OCI-LY3 (cell line): ENCODE data around the gene TMEM242.

Experiments used
- EZH2phosphoT487 ChIP-seq: fragments of 200-600 bp; shearing (Covaris generic); IDR thresholded peaks from 2 replicates; pipeline ENCODE4 v1.6.1; 2018; ENCODE audit warnings: antibody characterized with exemption, mixed run types, low read depth
- TF ChIP-seq, protein P1 (sequence below): fragments of 200-600, 300-600 bp; sonication (generic); IDR thresholded peaks from 2 replicates; pipeline ENCODE4 v1.5.1; 2014; ENCODE audit warnings: antibody characterized with exemption, low read length, low read depth

DNA sequence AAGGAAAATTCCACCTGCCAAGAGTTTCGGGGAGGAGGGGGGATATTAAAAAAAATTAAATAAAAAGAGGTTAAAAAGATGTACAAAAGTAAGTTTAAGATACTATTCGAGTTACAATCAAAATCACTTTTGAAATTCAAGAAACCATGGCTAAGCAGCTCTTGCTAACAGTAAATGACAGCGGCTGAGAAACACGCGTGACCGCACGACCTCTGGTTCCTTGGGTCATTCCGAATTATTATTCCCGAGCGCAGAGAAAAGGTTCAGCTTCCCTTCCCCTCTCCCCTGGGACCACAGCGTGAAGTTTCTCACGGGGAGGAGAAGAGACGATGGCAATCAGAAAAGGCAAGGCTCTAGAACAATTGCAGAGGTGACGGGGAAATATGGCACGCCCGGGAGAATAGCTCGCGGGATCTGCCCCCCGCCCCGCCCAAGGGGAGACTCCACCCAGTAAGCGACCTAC, 496 bp downstream of the TMEM242 start:
- TF ChIP-seq, protein P1, sequence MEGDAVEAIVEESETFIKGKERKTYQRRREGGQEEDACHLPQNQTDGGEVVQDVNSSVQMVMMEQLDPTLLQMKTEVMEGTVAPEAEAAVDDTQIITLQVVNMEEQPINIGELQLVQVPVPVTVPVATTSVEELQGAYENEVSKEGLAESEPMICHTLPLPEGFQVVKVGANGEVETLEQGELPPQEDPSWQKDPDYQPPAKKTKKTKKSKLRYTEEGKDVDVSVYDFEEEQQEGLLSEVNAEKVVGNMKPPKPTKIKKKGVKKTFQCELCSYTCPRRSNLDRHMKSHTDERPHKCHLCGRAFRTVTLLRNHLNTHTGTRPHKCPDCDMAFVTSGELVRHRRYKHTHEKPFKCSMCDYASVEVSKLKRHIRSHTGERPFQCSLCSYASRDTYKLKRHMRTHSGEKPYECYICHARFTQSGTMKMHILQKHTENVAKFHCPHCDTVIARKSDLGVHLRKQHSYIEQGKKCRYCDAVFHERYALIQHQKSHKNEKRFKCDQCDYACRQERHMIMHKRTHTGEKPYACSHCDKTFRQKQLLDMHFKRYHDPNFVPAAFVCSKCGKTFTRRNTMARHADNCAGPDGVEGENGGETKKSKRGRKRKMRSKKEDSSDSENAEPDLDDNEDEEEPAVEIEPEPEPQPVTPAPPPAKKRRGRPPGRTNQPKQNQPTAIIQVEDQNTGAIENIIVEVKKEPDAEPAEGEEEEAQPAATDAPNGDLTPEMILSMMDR, result no peak
- TF ChIP-seq EZH2phosphoT487, result no peak
